HEK293 (cell line): ENCODE measurements around the gene DPP9.

Experiments
- BCL6B ChIP-seq: fragments of 450-650 bp; formaldehyde crosslinking; IDR thresholded peaks from 2 replicates; pipeline ENCODE4 v1.5.1; 2017; ENCODE audit warnings: missing biosample characterization, missing genetic modification characterization
- GLIS2 ChIP-seq: fragments of 450-650 bp; formaldehyde crosslinking; IDR thresholded peaks from 2 replicates; pipeline ENCODE4 v1.5.1; 2016; ENCODE audit warnings: missing biosample characterization, missing genetic modification characterization
- HOXA7 ChIP-seq: sonication (generic); formaldehyde crosslinking; IDR thresholded peaks from 2 replicates; pipeline ENCODE4 v1.8.1; 2022; ENCODE audit warnings: missing genetic modification reagents, borderline replicate concordance
- HOXC10 ChIP-seq: sonication (generic); formaldehyde crosslinking; IDR thresholded peaks from 2 replicates; pipeline ENCODE4 v1.8.1; 2023; ENCODE audit warnings: mild to moderate bottlenecking, missing genetic modification reagents
- INSM2 ChIP-seq: fragments of 450-650 bp; formaldehyde crosslinking; IDR thresholded peaks from 2 replicates; pipeline ENCODE4 v1.5.1; 2016; ENCODE audit warnings: missing biosample characterization, missing genetic modification characterization
- KLF16 ChIP-seq: fragments of 450-650 bp; formaldehyde crosslinking; IDR thresholded peaks from 2 replicates; pipeline ENCODE4 v1.5.1; 2017; ENCODE audit warnings: missing biosample characterization, missing genetic modification characterization
- MEIS1 ChIP-seq: sonication (generic); formaldehyde crosslinking; IDR thresholded peaks from 2 replicates; pipeline ENCODE4 v1.8.1; 2022; ENCODE audit warnings: missing genetic modification reagents, mild to moderate bottlenecking, borderline replicate concordance
- MYNN ChIP-seq: fragments of 450-650 bp; formaldehyde crosslinking; IDR thresholded peaks from 2 replicates; pipeline ENCODE4 v1.5.1; 2016; ENCODE audit warnings: missing biosample characterization, missing genetic modification characterization, borderline replicate concordance
- SP3 ChIP-seq: fragments of 450-650 bp; formaldehyde crosslinking; IDR thresholded peaks from 2 replicates; pipeline ENCODE4 v1.5.1; 2016; ENCODE audit warnings: missing biosample characterization, missing genetic modification characterization
- YY1 ChIP-seq: fragments of 450-650 bp; formaldehyde crosslinking; IDR thresholded peaks from 2 replicates; pipeline ENCODE4 v1.5.1; 2018; ENCODE audit warnings: missing biosample characterization, missing genetic modification characterization
- ZBTB10 ChIP-seq: fragments of 450-650 bp; formaldehyde crosslinking; IDR thresholded peaks from 2 replicates; pipeline ENCODE4 v1.5.1; 2016; ENCODE audit warnings: missing biosample characterization, missing genetic modification characterization
- ZBTB11 ChIP-seq: fragments of 450-650 bp; formaldehyde crosslinking; conservative IDR thresholded peaks from 2 replicates; pipeline ENCODE4 v1.5.1; 2016; ENCODE audit warnings: low read depth, missing biosample characterization, missing genetic modification characterization
- ZBTB21 ChIP-seq: fragments of 450-650 bp; formaldehyde crosslinking; IDR thresholded peaks from 2 replicates; pipeline ENCODE4 v1.5.1; 2017; ENCODE audit warnings: missing biosample characterization, missing genetic modification characterization
- ZBTB26 ChIP-seq: fragments of 450-650 bp; formaldehyde crosslinking; optimal IDR thresholded peaks from 2 replicates; pipeline ENCODE3; 2016; ENCODE audit warnings: missing biosample characterization, mild to moderate bottlenecking, missing genetic modification characterization
- ZBTB6 ChIP-seq: fragments of 450-650 bp; formaldehyde crosslinking; IDR thresholded peaks from 2 replicates; pipeline ENCODE4 v1.5.1; 2017; ENCODE audit warnings: missing biosample characterization, missing genetic modification characterization
- ZEB2 ChIP-seq: fragments of 450-650 bp; formaldehyde crosslinking; IDR thresholded peaks from 2 replicates; pipeline ENCODE4 v1.5.1; 2016; ENCODE audit warnings: missing biosample characterization, missing genetic modification characterization
- ZFP69B ChIP-seq: fragments of 450-650 bp; formaldehyde crosslinking; IDR thresholded peaks from 2 replicates; pipeline ENCODE4 v1.5.1; 2016; ENCODE audit warnings: missing biosample characterization, missing genetic modification characterization
- ZNF24 ChIP-seq: fragments of 450-650 bp; formaldehyde crosslinking; IDR thresholded peaks from 2 replicates; pipeline ENCODE4 v1.5.1; 2016; ENCODE audit warnings: missing biosample characterization, missing genetic modification characterization
- ZNF274 ChIP-seq, 2 experiments: fragments of 200-500 bp in 1 of 2; fragments of 450-650 bp in 1 of 2; sonication (Bioruptor generic) in 1 of 2; formaldehyde crosslinking in 1 of 2; IDR thresholded peaks; 2 replicates each; pipeline versions ENCODE4 v1.5.1 to v1.6.1; 2014 to 2016; ENCODE audit warnings: borderline replicate concordance in 1 of 2, inconsistent platforms in 1 of 2, low read length in 1 of 2, missing biosample characterization in 1 of 2, missing genetic modification characterization in 1 of 2
- ZNF324 ChIP-seq: fragments of 450-650 bp; formaldehyde crosslinking; IDR thresholded peaks from 2 replicates; pipeline ENCODE4 v1.5.1; 2016; ENCODE audit warnings: missing biosample characterization, missing genetic modification characterization
- ZNF350 ChIP-seq: fragments of 450-650 bp; formaldehyde crosslinking; IDR thresholded peaks from 2 replicates; pipeline ENCODE4 v1.5.0; 2017; ENCODE audit warnings: missing biosample characterization, mild to moderate bottlenecking, missing genetic modification characterization
- ZNF37A ChIP-seq: fragments of 450-650 bp; IDR thresholded peaks from 2 replicates; pipeline ENCODE4 v1.5.1; 2018; ENCODE audit warnings: missing biosample characterization, missing genetic modification characterization
- ZNF549 ChIP-seq: fragments of 450-650 bp; IDR thresholded peaks from 2 replicates; pipeline ENCODE4 v1.5.1; 2018; ENCODE audit warnings: missing biosample characterization, missing genetic modification characterization, mild to moderate bottlenecking, inconsistent platforms, moderate library complexity
- ZNF654 ChIP-seq: fragments of 450-650 bp; formaldehyde crosslinking; IDR thresholded peaks from 2 replicates; pipeline ENCODE4 v1.5.1; 2016; ENCODE audit warnings: low read depth, missing biosample characterization, missing genetic modification characterization
- ZNF670 ChIP-seq: fragments of 450-650 bp; formaldehyde crosslinking; IDR thresholded peaks from 2 replicates; pipeline ENCODE4 v1.5.1; 2016; ENCODE audit warnings: missing biosample characterization, missing genetic modification characterization, low read depth
- ZNF707 ChIP-seq: fragments of 450-650 bp; formaldehyde crosslinking; IDR thresholded peaks from 2 replicates; pipeline ENCODE4 v1.5.1; 2016; ENCODE audit warnings: missing biosample characterization, missing genetic modification characterization
- ZNF747 ChIP-seq: fragments of 450-650 bp; formaldehyde crosslinking; IDR thresholded peaks from 2 replicates; pipeline ENCODE4 v1.5.1; 2016; ENCODE audit warnings: missing biosample characterization, missing genetic modification characterization

DPP9 gene

GRCh38 chr19:4768934-4769777 is 45.5 kb upstream of the DPP9 start (continued):
- TF ChIP-seq ZBTB11 (tag by site-specific recombination) (0 out of 2 replicates have a peak, but pooled peaks have one; percentile 9), YY1 (tag by site-specific recombination) (peak; percentile 45; the same call in 1 of the 2 replicates), ZNF350 (no peak), ZBTB6 (peak; percentile 91), ZNF274 (IDR thresholded peaks at IDR 0.05; ENCODE audit: low read length) (no peak), ZNF274 (tag by site-specific recombination; IDR thresholded peaks at IDR 0.05; ENCODE audit: borderline replicate concordance) (no peak), INSM2 (peak; percentile 58), ZFP69B (tag by site-specific recombination) (peak; percentile 42; the same call in 1 of the 2 replicates), KLF16 (tag by site-specific recombination) (peak; percentile 39), HOXA7 (CRISPR knock-in tag) (peak; percentile 96), ZNF747 (tag by site-specific recombination) (0 out of 2 replicates have a peak, but pooled peaks have one; percentile 79), ZNF670 (tag by site-specific recombination) (no peak), GLIS2 (tag by site-specific recombination) (no peak), ZNF37A (tag by site-specific recombination) (no peak), ZNF549 (tag by site-specific recombination) (no peak), MEIS1 (peak; percentile 97), ZNF707 (no peak), ZNF24 (tag by site-specific recombination) (peak; percentile 81), BCL6B (0 out of 2 replicates have a peak, but pooled peaks have one; percentile 31), ZBTB21 (tag by site-specific recombination) (0 out of 2 replicates have a peak, but pooled peaks have one; percentile 4), ZBTB10 (0 out of 2 replicates have a peak, but pooled peaks have one; percentile 16), MYNN (peak; percentile 85), SP3 (tag by site-specific recombination) (peak; percentile 27; the same call in 1 of the 2 replicates), ZBTB26 (tag by site-specific recombination) (peak; percentile 19), ZNF654 (tag by site-specific recombination) (peak; percentile 16), HOXC10 (CRISPR knock-in tag) (peak; percentile 98), ZNF324 (tag by site-specific recombination) (peak; percentile 65; the same call in 1 of the 2 replicates), ZEB2 (tag by site-specific recombination) (peak; percentile 96)
